ENCODE results near the gene ENKUR. TPM values are rescaled to one million over a fixed set of nuclear protein-coding genes. Genes with fewer than 3 reads are reported as not detected.
A peak's percentile ranks its signal among the peaks of the same experiment; 100 is the strongest.

The ENKUR gene
- total RNA-seq, 1 experiment from 2014 or later = 0.32 TPM

DNA sequence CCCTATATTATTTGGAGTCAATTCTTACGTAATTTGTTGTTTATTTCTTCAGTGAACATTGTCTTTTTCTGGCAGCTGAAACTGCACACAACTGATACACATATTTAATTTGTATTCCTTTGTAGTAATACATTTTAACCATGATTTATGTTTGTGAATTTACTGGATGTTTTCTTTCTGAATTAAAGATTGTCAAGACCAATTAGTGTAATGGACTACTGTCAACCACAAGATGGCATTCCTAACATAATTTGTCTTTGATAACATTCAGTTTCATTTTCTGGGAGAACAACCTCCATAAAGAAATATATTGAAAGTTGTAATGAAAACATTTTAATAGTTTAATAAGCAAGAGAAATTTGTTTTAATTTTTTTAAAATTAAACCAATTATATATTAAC is 10.5 kb upstream of the ENKUR start:
- no peak overlapping the region for H3K4me2 ChIP-seq (ENCODE audit: low read length)
- H3K9me2 ChIP-seq (ENCODE audit: insufficient read depth) = no peaks in the 10 kb centered on the region
- H3K4me3 ChIP-seq (replicated peaks in 1 of 2; ENCODE audit: low read depth in 1 of 2, low read length in 2 of 2) = no peak overlapping the region
- H4K20me1 ChIP-seq (ENCODE audit: insufficient read depth) = no peaks in the 10 kb centered on the region
- TF ChIP-seq JUND (IDR thresholded peaks at IDR 0.05) (no peak), CBX3 (IDR thresholded peaks at IDR 0.05; ENCODE audit: low read depth) (no peak), TCF7L2 (IDR thresholded peaks at IDR 0.05; ENCODE audit: borderline replicate concordance, extremely low read depth, insufficient read depth, insufficient read length) (no peak), YY1 (IDR thresholded peaks at IDR 0.05; ENCODE audit: extremely low read depth, insufficient replicate concordance, low read depth, low read length) (no peak), POLR2AphosphoS5 (IDR thresholded peaks at IDR 0.05; ENCODE audit: low read depth, low read length) (no peak), SP1 (IDR thresholded peaks at IDR 0.05; ENCODE audit: low read depth) (no peak), ELF1 (IDR thresholded peaks at IDR 0.05; ENCODE audit: borderline replicate concordance, low read depth) (no peak), SIN3A (IDR thresholded peaks at IDR 0.05; ENCODE audit: low read depth) (no peak), RAD21 (IDR thresholded peaks at IDR 0.05; ENCODE audit: low read depth) (peak; percentile 65), FOSL1 (IDR thresholded peaks at IDR 0.05; ENCODE audit: low read depth) (no peak), EZH2phosphoT487 (IDR thresholded peaks at IDR 0.05; ENCODE audit: borderline replicate concordance) (no peak), ZNF274 (IDR thresholded peaks at IDR 0.05; ENCODE audit: low read depth, low read length) (no peak), ZFX (IDR thresholded peaks at IDR 0.05) (no peak)
- TF ChIP-seq, protein P1, sequence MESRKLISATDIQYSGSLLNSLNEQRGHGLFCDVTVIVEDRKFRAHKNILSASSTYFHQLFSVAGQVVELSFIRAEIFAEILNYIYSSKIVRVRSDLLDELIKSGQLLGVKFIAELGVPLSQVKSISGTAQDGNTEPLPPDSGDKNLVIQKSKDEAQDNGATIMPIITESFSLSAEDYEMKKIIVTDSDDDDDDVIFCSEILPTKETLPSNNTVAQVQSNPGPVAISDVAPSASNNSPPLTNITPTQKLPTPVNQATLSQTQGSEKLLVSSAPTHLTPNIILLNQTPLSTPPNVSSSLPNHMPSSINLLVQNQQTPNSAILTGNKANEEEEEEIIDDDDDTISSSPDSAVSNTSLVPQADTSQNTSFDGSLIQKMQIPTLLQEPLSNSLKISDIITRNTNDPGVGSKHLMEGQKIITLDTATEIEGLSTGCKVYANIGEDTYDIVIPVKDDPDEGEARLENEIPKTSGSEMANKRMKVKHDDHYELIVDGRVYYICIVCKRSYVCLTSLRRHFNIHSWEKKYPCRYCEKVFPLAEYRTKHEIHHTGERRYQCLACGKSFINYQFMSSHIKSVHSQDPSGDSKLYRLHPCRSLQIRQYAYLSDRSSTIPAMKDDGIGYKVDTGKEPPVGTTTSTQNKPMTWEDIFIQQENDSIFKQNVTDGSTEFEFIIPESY (IDR thresholded peaks at IDR 0.05; ENCODE audit: extremely low read depth, insufficient replicate concordance, low read length) = no peak
- TF ChIP-seq, protein P2, sequence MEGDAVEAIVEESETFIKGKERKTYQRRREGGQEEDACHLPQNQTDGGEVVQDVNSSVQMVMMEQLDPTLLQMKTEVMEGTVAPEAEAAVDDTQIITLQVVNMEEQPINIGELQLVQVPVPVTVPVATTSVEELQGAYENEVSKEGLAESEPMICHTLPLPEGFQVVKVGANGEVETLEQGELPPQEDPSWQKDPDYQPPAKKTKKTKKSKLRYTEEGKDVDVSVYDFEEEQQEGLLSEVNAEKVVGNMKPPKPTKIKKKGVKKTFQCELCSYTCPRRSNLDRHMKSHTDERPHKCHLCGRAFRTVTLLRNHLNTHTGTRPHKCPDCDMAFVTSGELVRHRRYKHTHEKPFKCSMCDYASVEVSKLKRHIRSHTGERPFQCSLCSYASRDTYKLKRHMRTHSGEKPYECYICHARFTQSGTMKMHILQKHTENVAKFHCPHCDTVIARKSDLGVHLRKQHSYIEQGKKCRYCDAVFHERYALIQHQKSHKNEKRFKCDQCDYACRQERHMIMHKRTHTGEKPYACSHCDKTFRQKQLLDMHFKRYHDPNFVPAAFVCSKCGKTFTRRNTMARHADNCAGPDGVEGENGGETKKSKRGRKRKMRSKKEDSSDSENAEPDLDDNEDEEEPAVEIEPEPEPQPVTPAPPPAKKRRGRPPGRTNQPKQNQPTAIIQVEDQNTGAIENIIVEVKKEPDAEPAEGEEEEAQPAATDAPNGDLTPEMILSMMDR (IDR thresholded peaks at IDR 0.05 in 2 of 3, conservative IDR thresholded peaks at IDR 0.05 in 1 of 3; ENCODE audit: borderline replicate concordance in 1 of 3, insufficient read depth in 1 of 3, low read depth in 2 of 3, low read length in 2 of 3) = peak; percentile 8 to 48 (median 22); a peak in 3 of 6 replicates
- TF ChIP-seq, protein P3, sequence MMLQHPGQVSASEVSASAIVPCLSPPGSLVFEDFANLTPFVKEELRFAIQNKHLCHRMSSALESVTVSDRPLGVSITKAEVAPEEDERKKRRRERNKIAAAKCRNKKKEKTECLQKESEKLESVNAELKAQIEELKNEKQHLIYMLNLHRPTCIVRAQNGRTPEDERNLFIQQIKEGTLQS (IDR thresholded peaks at IDR 0.05) = no peak
- TF ChIP-seq, protein P4, sequence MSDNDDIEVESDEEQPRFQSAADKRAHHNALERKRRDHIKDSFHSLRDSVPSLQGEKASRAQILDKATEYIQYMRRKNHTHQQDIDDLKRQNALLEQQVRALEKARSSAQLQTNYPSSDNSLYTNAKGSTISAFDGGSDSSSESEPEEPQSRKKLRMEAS (IDR thresholded peaks at IDR 0.05) = no peak
- TF ChIP-seq, protein P5, sequence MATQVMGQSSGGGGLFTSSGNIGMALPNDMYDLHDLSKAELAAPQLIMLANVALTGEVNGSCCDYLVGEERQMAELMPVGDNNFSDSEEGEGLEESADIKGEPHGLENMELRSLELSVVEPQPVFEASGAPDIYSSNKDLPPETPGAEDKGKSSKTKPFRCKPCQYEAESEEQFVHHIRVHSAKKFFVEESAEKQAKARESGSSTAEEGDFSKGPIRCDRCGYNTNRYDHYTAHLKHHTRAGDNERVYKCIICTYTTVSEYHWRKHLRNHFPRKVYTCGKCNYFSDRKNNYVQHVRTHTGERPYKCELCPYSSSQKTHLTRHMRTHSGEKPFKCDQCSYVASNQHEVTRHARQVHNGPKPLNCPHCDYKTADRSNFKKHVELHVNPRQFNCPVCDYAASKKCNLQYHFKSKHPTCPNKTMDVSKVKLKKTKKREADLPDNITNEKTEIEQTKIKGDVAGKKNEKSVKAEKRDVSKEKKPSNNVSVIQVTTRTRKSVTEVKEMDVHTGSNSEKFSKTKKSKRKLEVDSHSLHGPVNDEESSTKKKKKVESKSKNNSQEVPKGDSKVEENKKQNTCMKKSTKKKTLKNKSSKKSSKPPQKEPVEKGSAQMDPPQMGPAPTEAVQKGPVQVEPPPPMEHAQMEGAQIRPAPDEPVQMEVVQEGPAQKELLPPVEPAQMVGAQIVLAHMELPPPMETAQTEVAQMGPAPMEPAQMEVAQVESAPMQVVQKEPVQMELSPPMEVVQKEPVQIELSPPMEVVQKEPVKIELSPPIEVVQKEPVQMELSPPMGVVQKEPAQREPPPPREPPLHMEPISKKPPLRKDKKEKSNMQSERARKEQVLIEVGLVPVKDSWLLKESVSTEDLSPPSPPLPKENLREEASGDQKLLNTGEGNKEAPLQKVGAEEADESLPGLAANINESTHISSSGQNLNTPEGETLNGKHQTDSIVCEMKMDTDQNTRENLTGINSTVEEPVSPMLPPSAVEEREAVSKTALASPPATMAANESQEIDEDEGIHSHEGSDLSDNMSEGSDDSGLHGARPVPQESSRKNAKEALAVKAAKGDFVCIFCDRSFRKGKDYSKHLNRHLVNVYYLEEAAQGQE (IDR thresholded peaks at IDR 0.05; ENCODE audit: low read depth) = no peak
- H3K4me1 ChIP-seq (ENCODE audit: control insufficient read depth in 1 of 2, insufficient read depth in 2 of 2, low read length in 2 of 2) = peaks cover 0 to 8% of the 10 kb centered on the region in 2 experiments; a peak in 2 of 4 replicates
- H3K36me3 ChIP-seq (ENCODE audit: control insufficient read depth in 1 of 2, insufficient read depth in 2 of 2, low read length in 2 of 2) = no peaks in the 10 kb centered on the region
- no peak overlapping the region for H3K9ac ChIP-seq (ENCODE audit: low read length)
- DNase-seq (ENCODE audit: low read depth, low spot score) (no peak), ATAC-seq (no peak)
- intact Hi-C loops (cut with micrococcal nuclease) = loop anchor here (2.0 to 10.0 kb wide), 2 partner anchors 54 to 198 kb away; no protein-coding TSS in a partner anchor
- POLR2A ChIA-PET = no interaction called here
- CTCF ChIA-PET = interaction anchor here (2.8 kb wide), 1 partner anchor 54 kb away, joined by 5 read pairs; no protein-coding TSS in a partner anchor
- no peaks in the 10 kb centered on the region for H3K79me2 ChIP-seq (ENCODE audit: insufficient read depth, low read length)
- RAD21 ChIA-PET (ENCODE audit: low non-redundant PET in 1 of 2, low total read pairs in 2 of 2, uncharacterized antibody in 2 of 2, unreplicated experiment in 2 of 2) = no interaction called here
- no peak overlapping the region for H2AFZ ChIP-seq (ENCODE audit: low read depth, low read length, poor library complexity, severe bottlenecking)
- H3K27me3 ChIP-seq (ENCODE audit: insufficient read depth, low read length) = no peaks in the 10 kb centered on the region
- no peaks in the 10 kb centered on the region for H3K9me3 ChIP-seq (ENCODE audit: control insufficient read depth in 1 of 2, insufficient read depth in 1 of 2, low read depth in 1 of 2, low read length in 2 of 2)
- BruUV-seq (replicated peaks) = no TSS peak
- H3K27ac ChIP-seq (ENCODE audit: low read depth, low read length) = no peak overlapping the region

Measured in HCT116 (cell line).